K562 (cell line): ENCODE results near the gene ZNF692. TPM values are rescaled to one million over a fixed set of nuclear protein-coding genes. Genes with fewer than 3 reads are reported as not detected.

Experiments
- EGR1 ChIP-seq: fragments of 450-650 bp; conservative IDR thresholded peaks from 2 replicates; pipeline ENCODE4 v1.6.1; 2017; ENCODE audit warnings: mild to moderate bottlenecking
- ESRRB ChIP-seq: fragments of 250-450 bp; sonication (Bioruptor Pico); IDR thresholded peaks from 2 replicates; pipeline ENCODE4 v1.5.0; 2020; ENCODE audit warnings: mild to moderate bottlenecking, moderate library complexity, borderline replicate concordance
- NELFE ChIP-seq: IDR thresholded peaks from 2 replicates; pipeline ENCODE4 v1.6.1; 2011; ENCODE audit warnings: mild to moderate bottlenecking; ENCODE audit not compliant: insufficient read depth, insufficient read length
- RFX5 ChIP-seq: IDR thresholded peaks from 2 replicates; pipeline ENCODE4 v1.6.1; 2011; ENCODE audit warnings: low read depth, mild to moderate bottlenecking, improper control_type of control experiment, low read length
- TBP ChIP-seq: optimal IDR thresholded peaks from 2 replicates; pipeline ENCODE3; 2011; ENCODE audit warnings: low read depth, low read length, improper control_type of control experiment
- TRIM24 ChIP-seq, 2 experiments: fragments of 450-650 bp; IDR thresholded peaks; 2 replicates each; pipeline ENCODE4 v1.6.1; 2016
- ZNF3 ChIP-seq: fragments of 250-450 bp; sonication (Bioruptor Pico); IDR thresholded peaks from 2 replicates; pipeline ENCODE4 v1.5.0; 2021; ENCODE audit warnings: mild to moderate bottlenecking, moderate library complexity
- ZNF444 ChIP-seq: fragments of 250-450 bp; sonication (Bioruptor Pico); IDR thresholded peaks from 2 replicates; pipeline ENCODE4 v1.4.0; 2020; ENCODE audit warnings: mild to moderate bottlenecking, moderate library complexity
- ZNF717 ChIP-seq: fragments of 250-450 bp; sonication (Bioruptor Pico); IDR thresholded peaks from 2 replicates; pipeline ENCODE4 v1.5.0; 2021
- polyA plus RNA-seq, 8 experiments: library from polyadenylated mRNA; depleted of rRNA in 4 of 8; stranded (reverse) in 5 of 8; unstranded in 3 of 8; fragments of >200 nt; fragmentation: Nextera tagmentation in 2 of 8; fragmentation: Illumina TruSeq in 1 of 8; extraction: Ambion mirVana in 2 of 8; extraction: Trizol in 1 of 8; gene quantifications; 2 replicates each; pipeline versions ENCODE4 v1.2.1 to v1.2.3, GENCODE V29; 2011 to 2014; ENCODE audit warnings: inconsistent platforms in 1 of 8, missing spikeins in 1 of 8
- total RNA-seq, 7 experiments: library from RNA; depleted of rRNA in 6 of 7; stranded (reverse); fragments of >200 nt in 6 of 7; fragmentation: Illumina TruSeq in 2 of 7; extraction: Trizol in 2 of 7; gene quantifications; 2 replicates each; pipeline versions ENCODE4 v1.2.1 to v1.2.3, GENCODE V29; 2011 to 2021; ENCODE audit warnings: low replicate concordance in 1 of 7
- TF ChIP-seq, protein P1 (sequence below): fragments of 200-800 bp; sonication (Bioruptor generic); IDR thresholded peaks from 2 replicates; pipeline ENCODE4 v1.6.1; 2016; ENCODE audit warnings: missing genetic modification characterization, missing compliant biosample characterization
- TF ChIP-seq, protein P2 (sequence below): fragments of 250-450 bp; sonication (Bioruptor Pico); IDR thresholded peaks from 2 replicates; pipeline ENCODE4 v1.5.0; 2020; ENCODE audit warnings: mild to moderate bottlenecking, borderline replicate concordance

Gene ZNF692
- total and polyA plus RNA-seq, 9 of the 15 experiments (the other 6 are each of a cell fraction or from before 2014, with no cell fraction given), result 8.4 to 143 (median 55.9) TPM

DNA sequence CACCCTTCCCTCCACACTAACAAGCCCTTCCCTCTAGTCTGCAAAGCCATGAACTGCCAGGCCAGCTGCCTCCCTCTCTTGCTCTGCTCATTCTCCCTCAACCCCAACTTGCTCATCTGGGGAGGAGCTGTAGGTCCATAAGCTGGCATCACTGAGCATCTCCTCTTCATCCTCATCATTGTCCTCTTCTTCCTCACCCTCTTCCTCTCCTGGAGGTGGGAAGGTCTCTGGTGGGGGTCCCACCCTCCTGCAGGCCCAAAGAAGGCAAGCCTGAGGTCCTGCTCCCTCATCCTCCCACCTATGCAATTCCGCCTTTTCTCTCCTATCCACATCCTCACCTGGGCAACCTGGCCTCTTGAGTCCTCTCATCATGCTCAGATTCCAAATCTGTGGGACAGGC is 2.7 kb downstream of the ZNF692 start (continued):
- TF ChIP-seq, protein P1, sequence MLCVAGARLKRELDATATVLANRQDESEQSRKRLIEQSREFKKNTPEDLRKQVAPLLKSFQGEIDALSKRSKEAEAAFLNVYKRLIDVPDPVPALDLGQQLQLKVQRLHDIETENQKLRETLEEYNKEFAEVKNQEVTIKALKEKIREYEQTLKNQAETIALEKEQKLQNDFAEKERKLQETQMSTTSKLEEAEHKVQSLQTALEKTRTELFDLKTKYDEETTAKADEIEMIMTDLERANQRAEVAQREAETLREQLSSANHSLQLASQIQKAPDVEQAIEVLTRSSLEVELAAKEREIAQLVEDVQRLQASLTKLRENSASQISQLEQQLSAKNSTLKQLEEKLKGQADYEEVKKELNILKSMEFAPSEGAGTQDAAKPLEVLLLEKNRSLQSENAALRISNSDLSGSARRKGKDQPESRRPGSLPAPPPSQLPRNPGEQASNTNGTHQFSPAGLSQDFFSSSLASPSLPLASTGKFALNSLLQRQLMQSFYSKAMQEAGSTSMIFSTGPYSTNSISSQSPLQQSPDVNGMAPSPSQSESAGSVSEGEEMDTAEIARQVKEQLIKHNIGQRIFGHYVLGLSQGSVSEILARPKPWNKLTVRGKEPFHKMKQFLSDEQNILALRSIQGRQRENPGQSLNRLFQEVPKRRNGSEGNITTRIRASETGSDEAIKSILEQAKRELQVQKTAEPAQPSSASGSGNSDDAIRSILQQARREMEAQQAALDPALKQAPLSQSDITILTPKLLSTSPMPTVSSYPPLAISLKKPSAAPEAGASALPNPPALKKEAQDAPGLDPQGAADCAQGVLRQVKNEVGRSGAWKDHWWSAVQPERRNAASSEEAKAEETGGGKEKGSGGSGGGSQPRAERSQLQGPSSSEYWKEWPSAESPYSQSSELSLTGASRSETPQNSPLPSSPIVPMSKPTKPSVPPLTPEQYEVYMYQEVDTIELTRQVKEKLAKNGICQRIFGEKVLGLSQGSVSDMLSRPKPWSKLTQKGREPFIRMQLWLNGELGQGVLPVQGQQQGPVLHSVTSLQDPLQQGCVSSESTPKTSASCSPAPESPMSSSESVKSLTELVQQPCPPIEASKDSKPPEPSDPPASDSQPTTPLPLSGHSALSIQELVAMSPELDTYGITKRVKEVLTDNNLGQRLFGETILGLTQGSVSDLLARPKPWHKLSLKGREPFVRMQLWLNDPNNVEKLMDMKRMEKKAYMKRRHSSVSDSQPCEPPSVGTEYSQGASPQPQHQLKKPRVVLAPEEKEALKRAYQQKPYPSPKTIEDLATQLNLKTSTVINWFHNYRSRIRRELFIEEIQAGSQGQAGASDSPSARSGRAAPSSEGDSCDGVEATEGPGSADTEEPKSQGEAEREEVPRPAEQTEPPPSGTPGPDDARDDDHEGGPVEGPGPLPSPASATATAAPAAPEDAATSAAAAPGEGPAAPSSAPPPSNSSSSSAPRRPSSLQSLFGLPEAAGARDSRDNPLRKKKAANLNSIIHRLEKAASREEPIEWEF (CRISPR knock-in tag), result no peak
- TF ChIP-seq NELFE (no peak), RFX5 (no peak), EGR1 (no peak), ZNF444 (CRISPR knock-in tag) (no peak), TBP (no peak), TRIM24 (IDR thresholded peaks at IDR 0.05) (no peak), ZNF3 (CRISPR knock-in tag) (no peak), ZNF717 (CRISPR knock-in tag) (no peak), ESRRB (no peak)
- TF ChIP-seq, protein P2, sequence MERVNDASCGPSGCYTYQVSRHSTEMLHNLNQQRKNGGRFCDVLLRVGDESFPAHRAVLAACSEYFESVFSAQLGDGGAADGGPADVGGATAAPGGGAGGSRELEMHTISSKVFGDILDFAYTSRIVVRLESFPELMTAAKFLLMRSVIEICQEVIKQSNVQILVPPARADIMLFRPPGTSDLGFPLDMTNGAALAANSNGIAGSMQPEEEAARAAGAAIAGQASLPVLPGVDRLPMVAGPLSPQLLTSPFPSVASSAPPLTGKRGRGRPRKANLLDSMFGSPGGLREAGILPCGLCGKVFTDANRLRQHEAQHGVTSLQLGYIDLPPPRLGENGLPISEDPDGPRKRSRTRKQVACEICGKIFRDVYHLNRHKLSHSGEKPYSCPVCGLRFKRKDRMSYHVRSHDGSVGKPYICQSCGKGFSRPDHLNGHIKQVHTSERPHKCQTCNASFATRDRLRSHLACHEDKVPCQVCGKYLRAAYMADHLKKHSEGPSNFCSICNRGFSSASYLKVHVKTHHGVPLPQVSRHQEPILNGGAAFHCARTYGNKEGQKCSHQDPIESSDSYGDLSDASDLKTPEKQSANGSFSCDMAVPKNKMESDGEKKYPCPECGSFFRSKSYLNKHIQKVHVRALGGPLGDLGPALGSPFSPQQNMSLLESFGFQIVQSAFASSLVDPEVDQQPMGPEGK (CRISPR knock-in tag), result no peak
